Peyer's patch (tissue), 4 donors: Measurements from ENCODE around the gene DBT.

Experiments used
- POLR2A ChIP-seq, 2 donors: fragments of 450-650 bp; IDR thresholded peaks; one replicate each; pipeline ENCODE4 v1.5.1; 2017; ENCODE audit warnings: antibody characterized with exemption in 2 of 2, mild to moderate bottlenecking in 2 of 2, moderate library complexity in 2 of 2
- TF ChIP-seq, protein P1 (sequence below), 6 experiments: fragments of 450-650 bp in 4 of 6; fragments of 200-600 bp in 2 of 6; sonication (generic) in 1 of 6; IDR thresholded peaks; one replicate each; pipeline ENCODE4 v1.5.1; 2017 to 2019; ENCODE audit warnings: antibody characterized with exemption in 6 of 6, mild to moderate bottlenecking in 3 of 6, moderate library complexity in 1 of 6

GRCh38 chr1:100162881-100163280, 86.8 kb downstream of the DBT start:
- TF ChIP-seq, protein P1, sequence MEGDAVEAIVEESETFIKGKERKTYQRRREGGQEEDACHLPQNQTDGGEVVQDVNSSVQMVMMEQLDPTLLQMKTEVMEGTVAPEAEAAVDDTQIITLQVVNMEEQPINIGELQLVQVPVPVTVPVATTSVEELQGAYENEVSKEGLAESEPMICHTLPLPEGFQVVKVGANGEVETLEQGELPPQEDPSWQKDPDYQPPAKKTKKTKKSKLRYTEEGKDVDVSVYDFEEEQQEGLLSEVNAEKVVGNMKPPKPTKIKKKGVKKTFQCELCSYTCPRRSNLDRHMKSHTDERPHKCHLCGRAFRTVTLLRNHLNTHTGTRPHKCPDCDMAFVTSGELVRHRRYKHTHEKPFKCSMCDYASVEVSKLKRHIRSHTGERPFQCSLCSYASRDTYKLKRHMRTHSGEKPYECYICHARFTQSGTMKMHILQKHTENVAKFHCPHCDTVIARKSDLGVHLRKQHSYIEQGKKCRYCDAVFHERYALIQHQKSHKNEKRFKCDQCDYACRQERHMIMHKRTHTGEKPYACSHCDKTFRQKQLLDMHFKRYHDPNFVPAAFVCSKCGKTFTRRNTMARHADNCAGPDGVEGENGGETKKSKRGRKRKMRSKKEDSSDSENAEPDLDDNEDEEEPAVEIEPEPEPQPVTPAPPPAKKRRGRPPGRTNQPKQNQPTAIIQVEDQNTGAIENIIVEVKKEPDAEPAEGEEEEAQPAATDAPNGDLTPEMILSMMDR (IDR thresholded peaks at IDR 0.05): no peak
- TF ChIP-seq POLR2A (IDR thresholded peaks at IDR 0.05): no peak
